HL-60 (cell line): ENCODE measurements around the gene FNDC3B.

ENCODE experiments used
- DNase-seq, 2 experiments: peaks; one replicate each; pipeline ENCODE4 v3.0.0-alpha.2; 2010 to 2020; ENCODE audit warnings: low read depth in 1 of 2, low spot score in 1 of 2
- H3K27ac ChIP-seq: fragments of 250-450 bp; sonication (Bioruptor Pico); replicated peaks from 2 replicates; pipeline ENCODE4 v1.5.1; 2020; ENCODE audit warnings: mild to moderate bottlenecking, moderate library complexity
- H3K27me3 ChIP-seq: fragments of 250-450 bp; sonication (Bioruptor Pico); 2 replicates; pipeline ENCODE4 v1.5.1; 2021; ENCODE audit warnings: mild to moderate bottlenecking, moderate library complexity; ENCODE audit not compliant: insufficient read depth, poor library complexity, severe bottlenecking
- H3K4me3 ChIP-seq: replicated peaks from 2 replicates; pipeline ENCODE4 v1.5.1; 2011; ENCODE audit warnings: mild to moderate bottlenecking, control low read depth, low read length; ENCODE audit not compliant: insufficient read depth
- CTCF ChIP-seq: IDR thresholded peaks from one replicate; pipeline ENCODE4 v1.5.1; 2011; ENCODE audit warnings: low read length, control low read depth, inconsistent platforms; ENCODE audit not compliant: insufficient read depth
- GABPA ChIP-seq: IDR thresholded peaks from 2 replicates; pipeline ENCODE4 v1.6.1; 2012; ENCODE audit warnings: low read depth
- POLR2AphosphoS5 ChIP-seq: IDR thresholded peaks from 2 replicates; pipeline ENCODE4 v1.6.1; 2012; ENCODE audit warnings: low read depth
- SPI1 ChIP-seq: IDR thresholded peaks from 2 replicates; pipeline ENCODE4 v1.6.1; 2012; ENCODE audit warnings: low read depth, mild to moderate bottlenecking, borderline replicate concordance
- TF ChIP-seq, protein P1 (sequence below): IDR thresholded peaks from 2 replicates; pipeline ENCODE4 v1.6.1; 2012; ENCODE audit warnings: low read depth; ENCODE audit not compliant: insufficient replicate concordance

FNDC3B gene

GRCh38 chr3:172296248-172296974 is 257.0 kb downstream of the FNDC3B start:
- Histone ChIP-seq H3K27me3 (no peaks in the 10 kb centered on the region), H3K27ac (no peak overlapping the region), H3K4me3 (no peak overlapping the region)
- no peak for TF ChIP-seq GABPA
- no peak for TF ChIP-seq SPI1
- TF ChIP-seq CTCF = no peak
- TF ChIP-seq, protein P1, sequence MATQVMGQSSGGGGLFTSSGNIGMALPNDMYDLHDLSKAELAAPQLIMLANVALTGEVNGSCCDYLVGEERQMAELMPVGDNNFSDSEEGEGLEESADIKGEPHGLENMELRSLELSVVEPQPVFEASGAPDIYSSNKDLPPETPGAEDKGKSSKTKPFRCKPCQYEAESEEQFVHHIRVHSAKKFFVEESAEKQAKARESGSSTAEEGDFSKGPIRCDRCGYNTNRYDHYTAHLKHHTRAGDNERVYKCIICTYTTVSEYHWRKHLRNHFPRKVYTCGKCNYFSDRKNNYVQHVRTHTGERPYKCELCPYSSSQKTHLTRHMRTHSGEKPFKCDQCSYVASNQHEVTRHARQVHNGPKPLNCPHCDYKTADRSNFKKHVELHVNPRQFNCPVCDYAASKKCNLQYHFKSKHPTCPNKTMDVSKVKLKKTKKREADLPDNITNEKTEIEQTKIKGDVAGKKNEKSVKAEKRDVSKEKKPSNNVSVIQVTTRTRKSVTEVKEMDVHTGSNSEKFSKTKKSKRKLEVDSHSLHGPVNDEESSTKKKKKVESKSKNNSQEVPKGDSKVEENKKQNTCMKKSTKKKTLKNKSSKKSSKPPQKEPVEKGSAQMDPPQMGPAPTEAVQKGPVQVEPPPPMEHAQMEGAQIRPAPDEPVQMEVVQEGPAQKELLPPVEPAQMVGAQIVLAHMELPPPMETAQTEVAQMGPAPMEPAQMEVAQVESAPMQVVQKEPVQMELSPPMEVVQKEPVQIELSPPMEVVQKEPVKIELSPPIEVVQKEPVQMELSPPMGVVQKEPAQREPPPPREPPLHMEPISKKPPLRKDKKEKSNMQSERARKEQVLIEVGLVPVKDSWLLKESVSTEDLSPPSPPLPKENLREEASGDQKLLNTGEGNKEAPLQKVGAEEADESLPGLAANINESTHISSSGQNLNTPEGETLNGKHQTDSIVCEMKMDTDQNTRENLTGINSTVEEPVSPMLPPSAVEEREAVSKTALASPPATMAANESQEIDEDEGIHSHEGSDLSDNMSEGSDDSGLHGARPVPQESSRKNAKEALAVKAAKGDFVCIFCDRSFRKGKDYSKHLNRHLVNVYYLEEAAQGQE = no peak
- no peak for TF ChIP-seq POLR2AphosphoS5
- DNase-seq = no peak

- Histone ChIP-seq H3K4me3 (no peak overlapping the region), H3K27ac (no peak overlapping the region), H3K27me3 (no peaks in the 10 kb centered on the region)
- no peak for DNase-seq
- no peak for TF ChIP-seq SPI1
- TF ChIP-seq, protein P1 = no peak
- TF ChIP-seq CTCF = no peak
Measured at GRCh38 chr3:172296975-172297332, 257.6 kb downstream of the FNDC3B start.

GRCh38 chr3:172298247-172298646 is 258.9 kb downstream of the FNDC3B start:
- no peak for TF ChIP-seq GABPA
- TF ChIP-seq CTCF = no peak
- TF ChIP-seq, protein P1 = no peak
- TF ChIP-seq POLR2AphosphoS5 = no peak
- no peak for TF ChIP-seq SPI1
- H3K4me3 ChIP-seq = no peak overlapping the region
- no peaks in the 10 kb centered on the region for H3K27me3 ChIP-seq
- no peak overlapping the region for H3K27ac ChIP-seq
- DNase-seq = no peak
